ENCODE measurements around the gene GORAB.

GORAB gene

GRCh38 chr1:170593173-170594011 is 61.4 kb downstream of the GORAB start:
- peak; percentile 25 for DNase-seq

GRCh38 chr1:170594066-170594626 is 62.2 kb downstream of the GORAB start:
- peak; percentile 13 for DNase-seq

- DNase-seq = no peak
These were observed 64.7 kb downstream of the GORAB start for GRCh38 chr1:170596701-170597100.

- DNase-seq = no peak
These were observed 66.7 kb downstream of the GORAB start for GRCh38 chr1:170598618-170599017.

- no peak for DNase-seq
These were observed 67.1 kb downstream of the GORAB start for GRCh38 chr1:170599033-170599432.

- DNase-seq = no peak
These were observed 69.9 kb downstream of the GORAB start for GRCh38 chr1:170601866-170602265.
